Glomerular visceral epithelial cell (primary cell): ENCODE results near the gene CDPF1.
"Not testable (repeated sequence)": the region's sequence is repeated elsewhere in the genome, so short reads cannot be mapped to it uniquely, and the experiment has no call there.

Source experiments
- DNase-seq: peaks from one replicate; pipeline ENCODE4 v3.0.0-alpha.2; 2016; ENCODE audit errors: extremely low spot score

CDPF1 gene

DNA sequence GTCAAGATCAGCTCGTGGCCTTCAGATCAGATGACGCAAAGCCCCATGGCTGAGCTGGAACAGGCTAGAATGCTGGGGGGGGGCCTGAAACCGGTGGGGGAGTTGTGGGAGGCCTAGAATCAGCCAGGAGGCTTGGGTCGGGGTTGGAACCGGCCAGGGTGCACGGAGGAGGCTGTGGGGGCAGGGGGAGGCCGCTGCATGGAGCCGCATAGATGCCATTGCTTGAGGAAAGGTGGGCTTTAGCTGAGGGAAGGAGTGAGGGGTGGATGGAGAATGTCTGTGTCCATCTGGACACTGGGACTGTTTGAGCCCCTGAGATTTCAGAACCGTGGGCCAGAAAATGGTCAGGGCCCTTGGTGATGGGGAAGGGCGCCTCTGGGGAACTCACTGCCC lies 25.2 kb downstream of the CDPF1 start:
- DNase-seq = no peak

DNA sequence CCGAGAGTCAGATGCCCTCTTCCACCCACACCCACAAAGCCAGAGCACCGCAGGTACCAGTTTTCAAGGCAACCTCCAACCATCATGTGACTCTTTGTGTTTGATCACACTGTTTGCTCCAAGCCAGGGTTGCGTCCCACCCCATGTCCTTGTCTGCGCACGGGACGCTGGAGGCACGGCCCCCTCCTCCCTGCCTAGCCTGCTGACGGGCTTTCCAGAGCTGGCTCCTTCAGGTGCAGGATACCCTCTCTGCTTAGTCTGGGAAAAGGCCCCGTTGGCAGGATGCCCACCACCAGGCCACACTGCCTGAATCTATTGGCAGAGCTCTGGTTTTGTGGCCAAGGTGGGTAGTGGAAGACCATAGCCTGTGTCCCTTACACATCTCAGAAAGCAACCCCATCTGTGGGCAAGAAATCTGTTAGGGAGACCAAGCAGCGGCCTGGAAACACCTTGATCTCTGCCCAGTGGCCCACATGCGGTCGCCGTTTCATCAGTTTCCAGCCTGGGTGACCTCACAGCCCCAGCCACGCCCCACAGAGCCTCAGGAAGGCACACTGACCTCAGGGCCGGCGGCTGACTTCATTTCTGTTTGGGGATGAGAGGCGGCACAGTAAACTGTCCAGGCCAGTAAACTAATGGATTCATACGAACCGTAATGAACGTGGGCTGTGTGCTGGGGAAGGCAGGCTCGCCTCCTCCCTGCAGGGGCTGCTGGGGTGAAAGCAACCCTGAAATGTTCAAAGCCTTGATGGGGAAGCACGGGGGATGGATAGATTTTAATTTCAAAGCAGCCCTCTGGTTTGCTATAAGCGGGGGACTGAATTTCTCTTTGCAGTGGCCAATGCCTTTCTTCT lies 25.8 kb downstream of the CDPF1 start:
- no peak for DNase-seq

- no peak for DNase-seq
Observed at GRCh38 chr22:46220921-46221320, 29.2 kb downstream of the CDPF1 start.

- DNase-seq = no peak
Observed at GRCh38 chr22:46219636-46220035, 30.5 kb downstream of the CDPF1 start.

- no peak for DNase-seq
Observed at GRCh38 chr22:46214616-46215015, 35.5 kb downstream of the CDPF1 start.

GRCh38 chr22:46214149-46214548 lies 35.9 kb downstream of the CDPF1 start:
- no peak for DNase-seq

- no peak for DNase-seq
Observed at GRCh38 chr22:46213052-46213451, 37.0 kb downstream of the CDPF1 start.

- no peak for DNase-seq
Observed at GRCh38 chr22:46212195-46212594, 37.9 kb downstream of the CDPF1 start.

DNA sequence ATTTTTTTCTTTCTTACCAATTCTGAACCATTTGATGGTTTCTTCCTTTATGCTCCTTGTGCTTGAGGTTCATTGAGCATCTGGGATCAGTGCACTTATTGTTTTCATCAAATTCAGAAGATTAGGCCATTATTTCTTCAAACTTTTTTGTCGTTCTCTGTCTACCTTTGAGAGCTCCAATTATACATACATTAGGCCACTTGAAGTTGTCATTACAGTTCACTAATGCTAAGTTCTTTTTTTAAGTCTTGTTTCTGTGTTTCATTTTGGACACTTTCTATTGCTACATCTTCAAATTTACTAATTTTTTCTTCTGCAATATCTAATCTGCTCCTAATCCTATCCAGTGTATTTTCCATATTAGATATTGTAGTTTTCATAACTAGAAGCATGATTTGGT lies 40.8 kb downstream of the CDPF1 start:
- no peak for DNase-seq

DNA sequence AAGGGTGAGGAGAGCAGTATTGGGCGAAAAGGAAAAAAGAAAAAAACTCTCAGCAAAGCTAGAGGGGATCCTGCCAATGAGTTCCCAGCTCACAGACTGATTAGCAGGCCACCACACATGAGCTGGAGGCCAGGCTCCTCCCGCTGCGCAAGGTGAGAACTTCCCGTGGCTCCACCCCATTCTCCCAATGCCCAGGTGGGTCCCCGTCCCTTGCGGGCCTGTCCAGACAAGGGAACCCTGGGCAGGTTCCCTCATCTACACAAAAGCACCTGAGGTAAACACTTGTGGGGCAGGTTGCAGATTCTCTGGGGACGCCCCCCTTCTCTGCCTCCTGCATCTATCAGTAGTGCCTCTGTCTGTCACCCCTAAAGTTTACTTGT lies 46.5 kb downstream of the CDPF1 start:
- no peak for DNase-seq

DNA sequence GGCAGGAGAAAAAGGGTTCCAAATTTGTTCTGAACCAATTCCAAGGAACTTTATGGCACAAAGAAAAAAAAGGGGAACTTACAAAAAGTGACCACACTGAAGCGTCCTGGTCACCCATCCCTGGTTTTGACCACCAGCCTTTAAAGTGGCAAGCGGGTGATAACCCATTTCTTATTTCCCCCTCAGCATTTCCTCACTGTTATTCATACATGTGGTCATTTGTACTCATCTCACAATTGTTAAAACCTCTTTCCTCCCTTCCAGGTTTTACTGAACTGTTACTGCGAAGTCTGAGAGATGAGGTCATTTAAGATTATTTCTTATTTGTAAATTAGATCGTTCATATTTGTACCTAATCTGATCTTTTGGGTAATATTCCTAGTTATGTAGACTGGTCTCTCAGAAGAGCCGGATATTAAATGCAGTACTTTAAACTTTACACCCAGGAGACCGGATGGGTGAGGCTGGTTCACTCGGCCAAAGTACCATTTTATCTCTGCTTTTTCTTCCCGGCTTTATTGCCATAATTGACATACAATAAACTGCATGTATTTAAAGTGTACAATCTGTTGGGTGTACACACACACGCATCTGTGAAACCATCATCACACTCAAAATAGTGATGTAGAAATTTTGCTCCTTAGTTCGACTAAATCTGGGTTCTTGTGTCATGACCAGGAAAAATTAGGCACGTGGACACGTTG lies 47.0 kb downstream of the CDPF1 start:
- DNase-seq = no peak

DNA sequence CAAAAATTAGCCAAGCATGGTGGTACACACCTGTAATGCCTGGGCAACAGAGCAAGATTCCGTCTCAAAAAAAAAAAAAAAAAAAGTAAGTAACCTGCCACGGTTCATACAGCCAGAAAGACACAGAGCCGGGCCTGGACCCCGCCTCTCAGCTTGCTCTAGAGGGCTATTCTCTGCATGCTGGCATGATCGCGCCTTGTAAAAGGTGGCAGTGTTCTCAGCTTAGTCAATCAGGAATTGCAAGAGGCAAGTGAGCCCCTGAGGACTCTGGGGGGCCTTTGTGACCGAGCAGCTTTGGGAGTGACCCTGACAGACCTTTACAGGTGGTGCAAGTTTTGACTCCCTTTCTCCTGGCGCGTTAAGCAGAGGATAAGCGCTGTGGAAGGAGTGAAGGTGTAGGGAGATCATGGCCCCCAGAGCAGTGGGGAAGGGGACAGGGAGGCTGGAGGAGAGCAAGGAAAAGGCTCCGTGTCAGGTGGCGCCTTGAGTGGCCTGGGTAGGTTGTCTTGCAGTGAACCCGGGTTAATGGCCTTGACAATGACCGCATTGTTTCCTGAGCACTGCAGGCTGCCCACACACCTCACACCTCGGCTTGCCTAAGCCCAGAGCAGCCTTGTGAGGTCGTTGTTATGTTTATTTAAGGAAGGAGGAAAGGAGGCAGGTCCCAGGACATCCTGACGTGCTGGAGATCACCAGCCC lies 48.9 kb downstream of the CDPF1 start:
- DNase-seq = no peak

DNA sequence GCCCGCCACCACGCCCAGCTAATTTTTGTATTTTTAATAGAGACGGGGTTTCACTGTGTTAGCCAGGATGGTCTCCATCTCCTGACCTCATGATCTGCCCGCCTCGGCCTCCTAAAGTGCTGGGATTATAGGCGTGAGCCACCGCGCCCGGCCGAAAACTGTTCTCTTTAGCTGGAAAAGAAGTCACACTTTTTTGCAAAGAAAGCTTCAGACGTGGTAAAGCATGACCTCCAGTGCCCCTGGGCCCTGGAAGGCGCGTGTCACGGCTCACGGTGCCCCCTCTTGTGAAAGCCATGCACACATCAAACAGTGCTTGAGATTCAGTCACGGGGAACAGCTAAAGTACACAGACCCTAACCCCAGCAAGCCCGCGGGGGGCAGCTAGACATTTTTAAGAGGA lies 51.3 kb downstream of the CDPF1 start:
- not testable (repeated sequence) for DNase-seq

- no peak for DNase-seq
Observed at GRCh38 chr22:46198274-46198673, 51.8 kb downstream of the CDPF1 start.

DNA sequence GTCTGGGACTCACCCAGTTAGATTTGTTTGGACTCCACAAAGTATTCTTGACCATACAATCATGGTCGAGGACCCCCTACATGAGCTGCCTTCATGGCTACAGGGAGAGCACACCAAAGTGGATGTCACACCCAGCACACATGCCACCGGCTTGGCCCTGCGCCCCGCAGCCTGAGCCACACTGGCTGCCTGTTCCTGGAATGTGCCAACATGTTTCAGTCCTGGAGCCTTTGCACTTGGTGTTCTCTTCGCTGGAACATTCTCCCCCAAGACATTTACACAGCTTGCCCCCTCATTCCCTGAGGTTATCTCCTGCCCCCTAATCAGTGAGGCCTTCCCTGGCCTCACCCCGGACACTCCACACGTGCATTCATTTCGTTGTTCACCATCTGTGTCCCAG lies 53.8 kb downstream of the CDPF1 start:
- DNase-seq = no peak

GRCh38 chr22:46195487-46196165 lies 54.5 kb downstream of the CDPF1 start:
- no peak for DNase-seq
